Left renal pelvis (tissue), 4 donors: ENCODE results near the gene CYP27B1. TPM values are rescaled to one million over a fixed set of nuclear protein-coding genes. Genes with fewer than 3 reads are reported as not detected.

Experiments used
- polyA plus RNA-seq, 4 donors: library from polyadenylated mRNA; unstranded; fragments of 120-200 nt; gene quantifications; one replicate each; pipeline ENCODE4 v1.2.1, GENCODE V29; 2013; ENCODE audit not compliant: insufficient read length in 4 of 4

Gene CYP27B1
- polyA plus RNA-seq, 4 donors = 0.72 to 2.2 (median 0.96) TPM

Other genes starting within 250 kb of the CYP27B1 start
- gene DDIT3, start 246.6 kb downstream of the CYP27B1 start, polyA plus RNA-seq = 10 to 100 TPM; 16.3 to 34.6 (median 29.8) TPM
- 10 to 100 TPM; 52.6 to 99.8 (median 61.2) TPM for gene MBD6, start 244.3 kb downstream of the CYP27B1 start, polyA plus RNA-seq
- gene DCTN2, start 219.9 kb downstream of the CYP27B1 start, polyA plus RNA-seq = 100 to 1,000 TPM; 144 to 176 (median 167) TPM
- gene KIF5A, start 217.0 kb downstream of the CYP27B1 start, polyA plus RNA-seq = 1 to 10 TPM in 2 of 4 donors, under 1 TPM in 2; 0.64 to 1.1 (median 0.86) TPM
- gene PIP4K2C, start 175.9 kb downstream of the CYP27B1 start, polyA plus RNA-seq = 10 to 100 TPM; 21.9 to 47.1 (median 39.6) TPM
- 10 to 100 TPM; 53.9 to 82.4 (median 62.2) TPM for gene DTX3, start 162.3 kb downstream of the CYP27B1 start, polyA plus RNA-seq
- 100 to 1,000 TPM in 1 of 4 donors, 10 to 100 TPM in 3; 33.6 to 101 (median 36.9) TPM for gene ARHGEF25, start 155.6 kb downstream of the CYP27B1 start, polyA plus RNA-seq
- 1 to 10 TPM in 1 of 4 donors, under 1 TPM in 3; 0.79 to 6.1 (median 0.93) TPM for gene B4GALNT1, start 133.9 kb downstream of the CYP27B1 start, polyA plus RNA-seq
- gene OS9, start 72.9 kb downstream of the CYP27B1 start, polyA plus RNA-seq = 100 to 1,000 TPM; 189 to 235 (median 201) TPM
- gene AGAP2, start 28.3 kb downstream of the CYP27B1 start, polyA plus RNA-seq = 1 to 10 TPM in 3 of 4 donors, under 1 TPM in 1; 0.79 to 1.5 (median 1.4) TPM
- 100 to 1,000 TPM in 2 of 4 donors, 10 to 100 TPM in 2; 67.7 to 108 (median 102) TPM for gene TSPAN31, start 22.0 kb downstream of the CYP27B1 start, polyA plus RNA-seq
- gene CDK4, start 14.8 kb downstream of the CYP27B1 start, polyA plus RNA-seq = 100 to 1,000 TPM; 199 to 236 (median 214) TPM
- gene MARCHF9, start 12.0 kb downstream of the CYP27B1 start, polyA plus RNA-seq = 10 to 100 TPM in 3 of 4 donors, 1 to 10 TPM in 1; 9.9 to 25.9 (median 16.3) TPM
- 10 to 100 TPM; 29.0 to 32.3 (median 31.5) TPM for gene METTL1, start 5.0 kb upstream of the CYP27B1 start, polyA plus RNA-seq
- gene EEF1AKMT3, start 5.5 kb upstream of the CYP27B1 start, polyA plus RNA-seq = 10 to 100 TPM; 11.2 to 17.5 (median 11.7) TPM
- 10 to 100 TPM; 23.4 to 47.4 (median 46.9) TPM for gene TSFM, start 15.7 kb upstream of the CYP27B1 start, polyA plus RNA-seq
- 10 to 100 TPM in 1 of 4 donors, 1 to 10 TPM in 3; 5.1 to 18.0 (median 8.2) TPM for gene AVIL, start 51.7 kb upstream of the CYP27B1 start, polyA plus RNA-seq
- 100 to 1,000 TPM; 235 to 272 (median 260) TPM for gene CTDSP2, start 79.7 kb upstream of the CYP27B1 start, polyA plus RNA-seq
- 10 to 100 TPM in 2 of 4 donors, 1 to 10 TPM in 2; 7.8 to 15.7 (median 10.5) TPM for gene ATP23, start 174.5 kb upstream of the CYP27B1 start, polyA plus RNA-seq